ENCODE results near the gene PRPF8.

The PRPF8 gene

GRCh38 chr17:1643999-1644492, 40.6 kb downstream of the PRPF8 start:
- DNase-seq: no peak

GRCh38 chr17:1643293-1643998, 41.2 kb downstream of the PRPF8 start:
- DNase-seq: no peak

GRCh38 chr17:1641065-1641403, 43.6 kb downstream of the PRPF8 start:
- DNase-seq: no peak

GRCh38 chr17:1640329-1641064, 44.2 kb downstream of the PRPF8 start:
- DNase-seq: peak; percentile 17

- DNase-seq: no peak
These were observed 45.0 kb downstream of the PRPF8 start for GRCh38 chr17:1639549-1640180.

GRCh38 chr17:1638624-1639300, 45.9 kb downstream of the PRPF8 start:
- DNase-seq: no peak

GRCh38 chr17:1638171-1638590, 46.5 kb downstream of the PRPF8 start:
- no peak for DNase-seq

- DNase-seq: no peak
These were observed 47.9 kb downstream of the PRPF8 start for GRCh38 chr17:1636732-1637285.

GRCh38 chr17:1635675-1636465, 48.8 kb downstream of the PRPF8 start:
- DNase-seq: no peak

GRCh38 chr17:1634841-1635650, 49.6 kb downstream of the PRPF8 start:
- no peak for DNase-seq

GRCh38 chr17:1630662-1631061, 54.0 kb downstream of the PRPF8 start:
- DNase-seq: no peak

GRCh38 chr17:1629504-1630310, 55.0 kb downstream of the PRPF8 start:
- no peak for DNase-seq

GRCh38 chr17:1628856-1629503, 55.7 kb downstream of the PRPF8 start:
- peak; percentile 90 for DNase-seq

GRCh38 chr17:1627982-1628855, 56.4 kb downstream of the PRPF8 start, which contains the start of gene SLC43A2:
SLC43A2 (minus strand) TSS chr17:1628834; CDS start chr17:1627874, 960 bp downstream.
- peak; percentile 84 for DNase-seq

- DNase-seq: no peak
These were observed 57.3 kb downstream of the PRPF8 start for GRCh38 chr17:1627182-1627981.

- DNase-seq: no peak
These were observed 58.3 kb downstream of the PRPF8 start for GRCh38 chr17:1626333-1626732.

GRCh38 chr17:1625581-1625980, 59.1 kb downstream of the PRPF8 start:
- no peak for DNase-seq

- DNase-seq: no peak
These were observed 59.6 kb downstream of the PRPF8 start for GRCh38 chr17:1625053-1625452.

All from NCI-H1092 (cell line).